C4-2B (cell line): ENCODE data around the gene PACSIN2.

ENCODE experiments used
- H3K27ac ChIP-seq: fragments of 450-650 bp; 2 replicates; pipeline ENCODE4 v1.5.1; 2017
- ZFX ChIP-seq: fragments of 450-650 bp; IDR thresholded peaks from 2 replicates; pipeline ENCODE4 v1.6.1; 2017
- TF ChIP-seq, protein P1 (sequence below): fragments of 450-650 bp; conservative IDR thresholded peaks from 2 replicates; pipeline ENCODE4 v1.5.1; 2017; ENCODE audit warnings: mild to moderate bottlenecking

PACSIN2 gene

GRCh38 chr22:42879371-42880021 is 135.5 kb downstream of the PACSIN2 start:
- no peak overlapping the region for H3K27ac ChIP-seq
- TF ChIP-seq ZFX = no peak
- TF ChIP-seq, protein P1, sequence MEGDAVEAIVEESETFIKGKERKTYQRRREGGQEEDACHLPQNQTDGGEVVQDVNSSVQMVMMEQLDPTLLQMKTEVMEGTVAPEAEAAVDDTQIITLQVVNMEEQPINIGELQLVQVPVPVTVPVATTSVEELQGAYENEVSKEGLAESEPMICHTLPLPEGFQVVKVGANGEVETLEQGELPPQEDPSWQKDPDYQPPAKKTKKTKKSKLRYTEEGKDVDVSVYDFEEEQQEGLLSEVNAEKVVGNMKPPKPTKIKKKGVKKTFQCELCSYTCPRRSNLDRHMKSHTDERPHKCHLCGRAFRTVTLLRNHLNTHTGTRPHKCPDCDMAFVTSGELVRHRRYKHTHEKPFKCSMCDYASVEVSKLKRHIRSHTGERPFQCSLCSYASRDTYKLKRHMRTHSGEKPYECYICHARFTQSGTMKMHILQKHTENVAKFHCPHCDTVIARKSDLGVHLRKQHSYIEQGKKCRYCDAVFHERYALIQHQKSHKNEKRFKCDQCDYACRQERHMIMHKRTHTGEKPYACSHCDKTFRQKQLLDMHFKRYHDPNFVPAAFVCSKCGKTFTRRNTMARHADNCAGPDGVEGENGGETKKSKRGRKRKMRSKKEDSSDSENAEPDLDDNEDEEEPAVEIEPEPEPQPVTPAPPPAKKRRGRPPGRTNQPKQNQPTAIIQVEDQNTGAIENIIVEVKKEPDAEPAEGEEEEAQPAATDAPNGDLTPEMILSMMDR = no peak

DNA sequence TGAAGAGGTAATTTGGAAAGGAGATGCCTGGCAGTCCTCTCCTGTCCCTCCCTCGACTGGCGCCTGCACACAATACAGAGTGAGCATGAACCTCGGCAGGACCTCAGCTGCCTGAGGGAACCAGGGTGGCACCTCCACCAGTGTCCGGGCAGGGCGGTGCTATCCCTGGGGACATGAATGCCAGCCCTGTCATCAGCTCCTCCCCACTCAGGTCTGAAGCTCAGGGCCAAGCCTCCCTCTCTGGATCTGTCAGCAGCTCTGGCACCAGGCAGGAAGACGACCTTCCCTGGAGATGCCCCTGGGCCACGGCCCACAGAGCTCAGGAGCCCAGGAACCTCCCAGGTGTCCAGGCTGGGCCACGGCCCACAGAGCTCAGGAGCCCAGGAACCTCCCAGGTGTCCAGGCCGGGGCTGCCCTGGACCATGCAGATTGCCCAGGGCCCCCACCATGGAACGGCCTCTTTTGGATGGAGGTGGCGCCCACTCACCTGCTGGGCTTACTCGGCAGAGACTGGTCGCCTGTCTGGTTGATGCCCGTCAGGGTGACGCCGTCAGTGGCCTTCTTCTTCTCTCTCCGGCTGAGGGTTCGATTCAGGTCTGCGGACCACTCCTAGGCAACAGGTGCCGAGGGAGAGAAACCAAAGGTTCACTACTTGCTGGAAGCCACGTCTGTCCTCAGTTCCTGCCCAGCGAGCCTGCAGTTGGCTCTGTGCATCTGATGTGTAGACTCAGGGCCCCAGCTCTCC is 136.2 kb downstream of the PACSIN2 start:
- H3K27ac ChIP-seq = no peak overlapping the region
- no peak for TF ChIP-seq ZFX
- TF ChIP-seq, protein P1 = no peak

DNA sequence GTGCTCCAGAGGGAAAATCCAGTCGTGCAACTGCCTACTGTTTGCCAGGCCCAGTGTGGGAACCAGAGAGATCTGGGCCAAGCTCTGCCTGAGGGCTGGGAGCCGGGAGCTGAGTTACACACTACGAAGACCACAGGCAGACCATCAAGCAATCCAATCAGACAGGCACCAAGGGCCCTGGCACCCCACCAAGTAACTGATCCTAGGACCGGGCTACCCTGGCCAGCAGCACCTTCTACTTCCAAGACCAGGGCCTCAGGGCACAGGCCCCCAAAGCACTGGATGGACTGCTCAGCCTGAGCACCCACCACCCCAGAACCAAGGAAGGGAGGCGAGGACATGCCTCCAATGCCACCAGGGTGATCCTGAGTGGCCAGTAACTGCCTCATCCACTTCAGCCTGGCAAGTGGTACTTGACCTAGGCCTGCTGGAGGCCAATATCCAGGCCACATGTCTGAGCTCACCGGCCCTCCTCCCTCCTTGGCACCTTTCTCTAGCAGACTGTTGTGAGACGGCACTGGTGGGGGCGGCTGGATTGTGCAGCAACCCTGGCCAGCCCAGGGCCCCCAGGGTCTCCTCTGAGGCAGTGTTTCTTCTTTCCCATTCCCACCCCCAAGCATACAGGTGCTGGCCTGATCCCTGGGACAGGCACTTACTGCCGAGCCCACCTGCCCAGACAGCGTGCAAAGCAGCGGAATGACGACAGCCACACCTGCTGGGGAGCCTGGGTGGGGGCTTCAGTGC is 137.2 kb downstream of the PACSIN2 start:
- H3K27ac ChIP-seq = no peak overlapping the region
- no peak for TF ChIP-seq ZFX
- TF ChIP-seq, protein P1 = no peak

DNA sequence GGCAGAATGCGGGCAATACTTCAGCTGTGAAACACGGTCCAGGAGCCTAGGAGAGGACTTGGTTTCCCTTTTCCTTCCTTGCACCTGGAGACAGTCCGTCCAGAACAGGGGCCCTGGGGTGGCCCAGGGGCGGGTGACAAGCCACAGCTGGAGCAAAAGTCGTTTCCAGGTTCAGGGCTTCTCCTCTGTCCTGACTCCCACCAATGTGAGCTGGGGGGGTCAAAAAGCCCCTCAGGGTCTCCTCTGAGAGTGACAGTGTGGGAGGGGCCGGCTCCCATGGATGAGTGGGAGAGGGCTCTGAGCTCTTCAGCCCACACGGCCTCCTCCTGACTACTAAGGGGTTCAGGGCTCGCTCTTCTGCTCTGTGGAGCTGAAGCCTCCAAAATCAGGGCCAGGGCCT is 137.8 kb downstream of the PACSIN2 start:
- TF ChIP-seq, protein P1 = no peak
- TF ChIP-seq ZFX = no peak
- no peak overlapping the region for H3K27ac ChIP-seq

DNA sequence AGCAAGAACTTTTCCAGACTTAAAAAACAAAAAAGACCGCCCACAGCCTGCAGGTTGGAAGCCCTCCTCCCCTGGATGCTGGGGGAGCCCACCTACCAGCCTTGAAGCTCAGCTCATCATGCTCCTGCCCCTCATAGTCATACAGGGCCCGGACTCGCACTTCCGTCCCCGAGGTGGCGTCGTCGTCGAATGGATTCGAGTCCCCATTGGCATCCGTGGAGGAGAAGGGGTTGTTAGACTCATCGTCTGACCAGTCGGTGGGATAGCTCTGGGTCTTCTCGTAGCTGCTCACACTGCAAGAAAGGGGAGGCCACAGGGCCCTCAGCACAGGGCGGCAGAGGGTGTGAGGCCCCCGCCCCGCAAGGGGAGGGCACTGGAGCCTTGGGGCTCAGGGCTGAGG is 138.9 kb downstream of the PACSIN2 start:
- TF ChIP-seq, protein P1 = no peak
- no peak for TF ChIP-seq ZFX
- no peak overlapping the region for H3K27ac ChIP-seq

DNA sequence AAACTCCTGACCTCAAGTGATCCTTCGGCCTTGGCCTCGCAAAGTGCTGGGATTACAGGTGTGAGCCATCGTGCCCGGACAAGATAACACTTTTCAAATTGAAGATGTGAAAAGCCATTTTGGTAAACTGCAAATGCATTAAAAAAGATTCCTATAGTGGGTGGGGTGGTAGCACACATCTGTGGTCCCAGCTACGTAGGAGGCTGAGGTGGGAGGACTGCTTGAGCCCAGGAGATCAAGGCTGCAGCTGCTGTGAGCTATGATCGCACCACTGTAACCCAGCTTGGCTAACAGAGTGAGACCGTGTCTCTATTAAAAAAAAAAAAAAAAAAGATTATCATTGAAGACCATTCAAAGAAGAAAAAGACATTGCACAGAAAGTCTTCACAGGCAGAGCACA is 140.9 kb downstream of the PACSIN2 start:
- TF ChIP-seq, protein P1 = no peak
- no peak for TF ChIP-seq ZFX
- H3K27ac ChIP-seq = no peak overlapping the region

DNA sequence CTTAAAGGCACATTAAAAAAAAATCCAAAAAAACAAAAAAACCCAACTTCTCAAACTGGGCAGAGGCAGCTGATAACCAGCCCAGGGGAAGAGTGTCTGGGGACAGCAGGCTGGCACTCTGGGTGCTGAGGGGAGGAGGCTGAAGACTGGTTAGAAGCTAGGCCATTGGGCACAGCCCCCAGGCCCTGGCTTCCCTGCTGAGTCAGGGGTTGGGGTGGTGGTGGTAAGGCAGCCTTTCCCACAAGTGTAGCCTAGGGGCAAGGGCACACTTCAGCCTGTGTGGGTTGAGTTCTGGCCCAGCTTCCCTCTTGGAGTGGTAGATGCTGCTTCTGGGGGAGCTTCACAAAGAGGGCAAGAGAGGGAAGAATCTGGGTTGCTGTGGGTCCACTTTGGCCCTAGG is 141.6 kb downstream of the PACSIN2 start:
- H3K27ac ChIP-seq = no peak overlapping the region
- no peak for TF ChIP-seq ZFX
- TF ChIP-seq, protein P1 = no peak
